ENCODE measurements around the gene PKNOX2. TPM values are rescaled to one million over a fixed set of nuclear protein-coding genes. Genes with fewer than 3 reads are reported as not detected.

Gene PKNOX2
- total RNA-seq, 2 donors from 2014 or later, result 4.0 to 6.9 TPM

GRCh38 chr11:125398994-125399640 is 234.6 kb downstream of the PKNOX2 start:
- Histone ChIP-seq H3K9me3 (ENCODE audit: control insufficient read depth, low read length) (no peaks in the 10 kb centered on the region), H3K36me3 (ENCODE audit: control insufficient read depth, insufficient read depth, low read length) (no peaks in the 10 kb centered on the region), H3K4me3 (ENCODE audit: low read length) (no peak overlapping the region), H3K27ac (ENCODE audit: low read depth, low read length) (no peak overlapping the region), H3K9ac (ENCODE audit: extremely low read depth, low read length, poor library complexity, severe bottlenecking) (no peak overlapping the region), H3K4me1 (ENCODE audit: control insufficient read depth, insufficient read depth, low read length) (peaks cover 7% of the 10 kb centered on the region), H3K27me3 (ENCODE audit: control insufficient read depth, insufficient read depth, low read length, poor library complexity, severe bottlenecking) (peaks cover 35% of the 10 kb centered on the region)
- no peaks in the 10 kb centered on the region for H3K36me3 Mint-ChIP-seq (ENCODE audit: low read depth)
- no peak overlapping the region for H3K4me3 Mint-ChIP-seq
- H3K9me3 Mint-ChIP-seq, result no peaks in the 10 kb centered on the region
- 93 to 94% methylated on average over 12 of the region's 12 CpGs for WGBS, 2 experiments (ENCODE audit: insufficient coverage in 1 of 2, insufficient read length in 1 of 2)
- TF ChIP-seq CTCF (conservative IDR thresholded peaks at IDR 0.05), result no peak
- H3K27me3 Mint-ChIP-seq (ENCODE audit: insufficient read depth), result peaks cover 32% of the 10 kb centered on the region
- H3K27ac Mint-ChIP-seq, result no peak overlapping the region
- H3K4me1 Mint-ChIP-seq, result peaks cover 24% of the 10 kb centered on the region
- DNase-seq, result no peak

- TF ChIP-seq CTCF (conservative IDR thresholded peaks at IDR 0.05), result no peak
- Mint-ChIP-seq H3K9me3 (no peaks in the 10 kb centered on the region), H3K27me3 (ENCODE audit: insufficient read depth) (peaks cover 29% of the 10 kb centered on the region), H3K27ac (no peak overlapping the region), H3K4me3 (no peak overlapping the region), H3K4me1 (peaks cover 33% of the 10 kb centered on the region), H3K36me3 (ENCODE audit: low read depth) (no peaks in the 10 kb centered on the region)
- H3K36me3 ChIP-seq (ENCODE audit: control insufficient read depth, insufficient read depth, low read length), result no peaks in the 10 kb centered on the region
- no peak overlapping the region for H3K27ac ChIP-seq (ENCODE audit: low read depth, low read length)
- H3K4me3 ChIP-seq (ENCODE audit: low read length), result no peak overlapping the region
- H3K4me1 ChIP-seq (ENCODE audit: control insufficient read depth, insufficient read depth, low read length), result peaks cover 11% of the 10 kb centered on the region
- no peaks in the 10 kb centered on the region for H3K9me3 ChIP-seq (ENCODE audit: control insufficient read depth, low read length)
- H3K9ac ChIP-seq (ENCODE audit: extremely low read depth, low read length, poor library complexity, severe bottlenecking), result no peak overlapping the region
- no peak for DNase-seq
- 89 to 92% methylated on average over 6 of the region's 6 CpGs for WGBS, 2 experiments (ENCODE audit: insufficient coverage in 1 of 2, insufficient read length in 1 of 2)
- H3K27me3 ChIP-seq (ENCODE audit: control insufficient read depth, insufficient read depth, low read length, poor library complexity, severe bottlenecking), result peaks cover 30% of the 10 kb centered on the region
These were observed 235.4 kb downstream of the PKNOX2 start for GRCh38 chr11:125399945-125400344.

- no peak overlapping the region for H3K4me3 Mint-ChIP-seq
- Histone ChIP-seq H3K36me3 (ENCODE audit: control insufficient read depth, insufficient read depth, low read length) (no peaks in the 10 kb centered on the region), H3K27ac (ENCODE audit: low read depth, low read length) (no peak overlapping the region), H3K4me1 (ENCODE audit: control insufficient read depth, insufficient read depth, low read length) (peaks cover 11% of the 10 kb centered on the region), H3K27me3 (ENCODE audit: control insufficient read depth, insufficient read depth, low read length, poor library complexity, severe bottlenecking) (peaks cover 43% of the 10 kb centered on the region), H3K4me3 (ENCODE audit: low read length) (no peak overlapping the region), H3K9ac (ENCODE audit: extremely low read depth, low read length, poor library complexity, severe bottlenecking) (no peak overlapping the region), H3K9me3 (ENCODE audit: control insufficient read depth, low read length) (no peaks in the 10 kb centered on the region)
- WGBS, 2 experiments (ENCODE audit: insufficient coverage in 1 of 2, insufficient read length in 1 of 2), result 76 to 86% methylated on average over 12 of the region's 12 CpGs
- no peaks in the 10 kb centered on the region for H3K36me3 Mint-ChIP-seq (ENCODE audit: low read depth)
- no peak for TF ChIP-seq CTCF (conservative IDR thresholded peaks at IDR 0.05)
- H3K27ac Mint-ChIP-seq, result no peak overlapping the region
- H3K4me1 Mint-ChIP-seq, result peaks cover 35% of the 10 kb centered on the region
- peaks cover 37% of the 10 kb centered on the region for H3K27me3 Mint-ChIP-seq (ENCODE audit: insufficient read depth)
- H3K9me3 Mint-ChIP-seq, result no peaks in the 10 kb centered on the region
- no peak for DNase-seq
These were observed 236.7 kb downstream of the PKNOX2 start for GRCh38 chr11:125401235-125401634.

Data from endodermal cell (in vitro differentiated cells).